Spleen (tissue), 7 donors: ENCODE data around the gene MAOB.

Experiments used
- CTCF ChIP-seq, 11 experiments: fragments of 200-600 bp in 7 of 11; fragments of 450-650 bp in 4 of 11; sonication (generic) in 4 of 11; IDR thresholded peaks in 8 of 11; conservative IDR thresholded peaks in 3 of 11; 1 replicate in 7 of 11; 2 replicates in 4 of 11; pipeline versions ENCODE4 v1.4.0 to v1.8.0; 2016 to 2021; ENCODE audit warnings: antibody characterized with exemption in 11 of 11, inconsistent platforms in 4 of 11, mild to moderate bottlenecking in 1 of 11
- POLR2A ChIP-seq, 3 donors: fragments of 450-650 bp; IDR thresholded peaks; one replicate each; pipeline ENCODE4 v1.5.1; 2017; ENCODE audit warnings: antibody characterized with exemption in 3 of 3, mild to moderate bottlenecking in 1 of 3
- POLR2AphosphoS5 ChIP-seq, 3 donors: sonication (generic); formaldehyde crosslinking; IDR thresholded peaks; one replicate each; pipeline ENCODE4 v1.5.1; 2017; ENCODE audit warnings: antibody characterized with exemption in 3 of 3
- donor health status: DM: no; HTN: no; CAD: no; lungs with moderate emphysema.
- donor health status: DM: no; HTN: no; CAD: no.
- donor health status: DM: no; HTN: no; CAD: no.

- TF ChIP-seq CTCF (IDR thresholded peaks at IDR 0.05 in 8 of 11, conservative IDR thresholded peaks at IDR 0.05 in 3 of 11) (no peak), POLR2AphosphoS5 (IDR thresholded peaks at IDR 0.05) (no peak), POLR2A (IDR thresholded peaks at IDR 0.05) (no peak)
These were observed 3.2 kb downstream of the MAOB start for GRCh38 chrX:43878906-43879526.
